Measurements from ENCODE around the gene APOA5. TPM values are rescaled to one million over a fixed set of nuclear protein-coding genes. Genes with fewer than 3 reads are reported as not detected.

APOA5 gene
- total and polyA plus RNA-seq, 9 of the 15 experiments (the other 6 are each of a cell fraction or from before 2014, with no cell fraction given): not detected

DNA sequence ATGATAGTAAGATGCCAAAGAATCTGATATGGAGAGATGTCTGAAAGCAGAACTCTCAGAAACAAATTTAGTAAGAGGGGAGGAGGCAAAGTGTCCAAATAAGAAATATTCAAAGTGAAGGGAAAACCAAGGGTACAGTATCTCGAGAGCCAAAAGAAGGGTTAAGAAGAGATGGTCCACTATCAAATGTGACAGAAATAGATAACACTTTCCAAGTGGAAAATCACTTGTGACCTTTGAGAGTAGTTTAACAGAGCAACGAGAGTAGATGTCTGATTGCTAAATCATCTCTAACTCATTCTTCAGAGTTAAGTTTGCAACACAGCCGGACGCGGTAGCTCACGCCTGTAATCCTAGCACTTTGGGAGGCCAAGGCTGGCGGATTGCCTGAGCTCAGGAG is 14.6 kb downstream of the APOA5 start (continued):
- TF ChIP-seq RHOXF2B (CRISPR knock-in tag; conservative IDR thresholded peaks at IDR 0.05) (no peak), SP2 (IDR thresholded peaks at IDR 0.05; ENCODE audit: extremely low read depth, low read depth, low read length, poor library complexity, severe bottlenecking) (no peak), EGR1 (conservative IDR thresholded peaks at IDR 0.05) (no peak), ZFP36 (IDR thresholded peaks at IDR 0.05; ENCODE audit: low read depth, low read length, partially characterized antibody) (no peak), ZNF431 (CRISPR knock-in tag; IDR thresholded peaks at IDR 0.05) (no peak), CBX8 (IDR thresholded peaks at IDR 0.05; ENCODE audit: borderline replicate concordance, extremely low read depth, low read depth, low read length, poor library complexity, severe bottlenecking) (no peak), CBX5 (IDR thresholded peaks at IDR 0.05; ENCODE audit: borderline replicate concordance, low read depth) (no peak), NFIX (CRISPR knock-in tag; IDR thresholded peaks at IDR 0.05; ENCODE audit: low read depth) (no peak), ZNF780A (CRISPR knock-in tag; IDR thresholded peaks at IDR 0.05) (no peak), ZNF77 (CRISPR knock-in tag; IDR thresholded peaks at IDR 0.05) (no peak), TAF9B (IDR thresholded peaks at IDR 0.05; ENCODE audit: partially characterized antibody) (no peak), EWSR1 (IDR thresholded peaks at IDR 0.05; ENCODE audit: borderline replicate concordance, low read depth, partially characterized antibody) (no peak), CBFA2T2 (conservative IDR thresholded peaks at IDR 0.05) (peak; percentile 63)
- TF ChIP-seq, protein P1, sequence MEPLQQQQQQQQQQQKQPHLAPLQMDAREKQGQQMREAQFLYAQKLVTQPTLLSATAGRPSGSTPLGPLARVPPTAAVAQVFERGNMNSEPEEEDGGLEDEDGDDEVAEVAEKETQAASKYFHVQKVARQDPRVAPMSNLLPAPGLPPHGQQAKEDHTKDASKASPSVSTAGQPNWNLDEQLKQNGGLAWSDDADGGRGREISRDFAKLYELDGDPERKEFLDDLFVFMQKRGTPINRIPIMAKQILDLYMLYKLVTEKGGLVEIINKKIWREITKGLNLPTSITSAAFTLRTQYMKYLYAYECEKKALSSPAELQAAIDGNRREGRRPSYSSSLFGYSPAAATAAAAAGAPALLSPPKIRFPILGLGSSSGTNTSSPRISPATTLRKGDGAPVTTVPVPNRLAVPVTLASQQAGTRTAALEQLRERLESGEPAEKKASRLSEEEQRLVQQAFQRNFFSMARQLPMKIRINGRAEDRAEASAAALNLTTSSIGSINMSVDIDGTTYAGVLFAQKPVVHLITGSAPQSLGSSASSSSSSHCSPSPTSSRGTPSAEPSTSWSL (CRISPR knock-in tag; IDR thresholded peaks at IDR 0.05; ENCODE audit: borderline replicate concordance): no peak
- TF ChIP-seq, protein P2, sequence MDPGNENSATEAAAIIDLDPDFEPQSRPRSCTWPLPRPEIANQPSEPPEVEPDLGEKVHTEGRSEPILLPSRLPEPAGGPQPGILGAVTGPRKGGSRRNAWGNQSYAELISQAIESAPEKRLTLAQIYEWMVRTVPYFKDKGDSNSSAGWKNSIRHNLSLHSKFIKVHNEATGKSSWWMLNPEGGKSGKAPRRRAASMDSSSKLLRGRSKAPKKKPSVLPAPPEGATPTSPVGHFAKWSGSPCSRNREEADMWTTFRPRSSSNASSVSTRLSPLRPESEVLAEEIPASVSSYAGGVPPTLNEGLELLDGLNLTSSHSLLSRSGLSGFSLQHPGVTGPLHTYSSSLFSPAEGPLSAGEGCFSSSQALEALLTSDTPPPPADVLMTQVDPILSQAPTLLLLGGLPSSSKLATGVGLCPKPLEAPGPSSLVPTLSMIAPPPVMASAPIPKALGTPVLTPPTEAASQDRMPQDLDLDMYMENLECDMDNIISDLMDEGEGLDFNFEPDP (CRISPR knock-in tag; IDR thresholded peaks at IDR 0.05): no peak
- TF ChIP-seq, protein P3, sequence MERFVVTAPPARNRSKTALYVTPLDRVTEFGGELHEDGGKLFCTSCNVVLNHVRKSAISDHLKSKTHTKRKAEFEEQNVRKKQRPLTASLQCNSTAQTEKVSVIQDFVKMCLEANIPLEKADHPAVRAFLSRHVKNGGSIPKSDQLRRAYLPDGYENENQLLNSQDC (CRISPR knock-in tag; IDR thresholded peaks at IDR 0.05): no peak
- TF ChIP-seq, protein P4, sequence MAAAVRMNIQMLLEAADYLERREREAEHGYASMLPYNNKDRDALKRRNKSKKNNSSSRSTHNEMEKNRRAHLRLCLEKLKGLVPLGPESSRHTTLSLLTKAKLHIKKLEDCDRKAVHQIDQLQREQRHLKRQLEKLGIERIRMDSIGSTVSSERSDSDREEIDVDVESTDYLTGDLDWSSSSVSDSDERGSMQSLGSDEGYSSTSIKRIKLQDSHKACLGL (CRISPR knock-in tag; IDR thresholded peaks at IDR 0.05; ENCODE audit: borderline replicate concordance, poor library complexity, severe bottlenecking): no peak
- TF ChIP-seq, protein P5, sequence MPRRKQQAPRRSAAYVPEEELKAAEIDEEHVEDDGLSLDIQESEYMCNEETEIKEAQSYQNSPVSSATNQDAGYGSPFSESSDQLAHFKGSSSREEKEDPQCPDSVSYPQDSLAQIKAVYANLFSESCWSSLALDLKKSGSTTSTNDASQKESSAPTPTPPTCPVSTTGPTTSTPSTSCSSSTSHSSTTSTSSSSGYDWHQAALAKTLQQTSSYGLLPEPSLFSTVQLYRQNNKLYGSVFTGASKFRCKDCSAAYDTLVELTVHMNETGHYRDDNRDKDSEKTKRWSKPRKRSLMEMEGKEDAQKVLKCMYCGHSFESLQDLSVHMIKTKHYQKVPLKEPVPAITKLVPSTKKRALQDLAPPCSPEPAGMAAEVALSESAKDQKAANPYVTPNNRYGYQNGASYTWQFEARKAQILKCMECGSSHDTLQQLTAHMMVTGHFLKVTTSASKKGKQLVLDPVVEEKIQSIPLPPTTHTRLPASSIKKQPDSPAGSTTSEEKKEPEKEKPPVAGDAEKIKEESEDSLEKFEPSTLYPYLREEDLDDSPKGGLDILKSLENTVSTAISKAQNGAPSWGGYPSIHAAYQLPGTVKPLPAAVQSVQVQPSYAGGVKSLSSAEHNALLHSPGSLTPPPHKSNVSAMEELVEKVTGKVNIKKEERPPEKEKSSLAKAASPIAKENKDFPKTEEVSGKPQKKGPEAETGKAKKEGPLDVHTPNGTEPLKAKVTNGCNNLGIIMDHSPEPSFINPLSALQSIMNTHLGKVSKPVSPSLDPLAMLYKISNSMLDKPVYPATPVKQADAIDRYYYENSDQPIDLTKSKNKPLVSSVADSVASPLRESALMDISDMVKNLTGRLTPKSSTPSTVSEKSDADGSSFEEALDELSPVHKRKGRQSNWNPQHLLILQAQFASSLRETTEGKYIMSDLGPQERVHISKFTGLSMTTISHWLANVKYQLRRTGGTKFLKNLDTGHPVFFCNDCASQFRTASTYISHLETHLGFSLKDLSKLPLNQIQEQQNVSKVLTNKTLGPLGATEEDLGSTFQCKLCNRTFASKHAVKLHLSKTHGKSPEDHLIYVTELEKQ (CRISPR knock-in tag; IDR thresholded peaks at IDR 0.05): no peak
- TF ChIP-seq, protein P6, sequence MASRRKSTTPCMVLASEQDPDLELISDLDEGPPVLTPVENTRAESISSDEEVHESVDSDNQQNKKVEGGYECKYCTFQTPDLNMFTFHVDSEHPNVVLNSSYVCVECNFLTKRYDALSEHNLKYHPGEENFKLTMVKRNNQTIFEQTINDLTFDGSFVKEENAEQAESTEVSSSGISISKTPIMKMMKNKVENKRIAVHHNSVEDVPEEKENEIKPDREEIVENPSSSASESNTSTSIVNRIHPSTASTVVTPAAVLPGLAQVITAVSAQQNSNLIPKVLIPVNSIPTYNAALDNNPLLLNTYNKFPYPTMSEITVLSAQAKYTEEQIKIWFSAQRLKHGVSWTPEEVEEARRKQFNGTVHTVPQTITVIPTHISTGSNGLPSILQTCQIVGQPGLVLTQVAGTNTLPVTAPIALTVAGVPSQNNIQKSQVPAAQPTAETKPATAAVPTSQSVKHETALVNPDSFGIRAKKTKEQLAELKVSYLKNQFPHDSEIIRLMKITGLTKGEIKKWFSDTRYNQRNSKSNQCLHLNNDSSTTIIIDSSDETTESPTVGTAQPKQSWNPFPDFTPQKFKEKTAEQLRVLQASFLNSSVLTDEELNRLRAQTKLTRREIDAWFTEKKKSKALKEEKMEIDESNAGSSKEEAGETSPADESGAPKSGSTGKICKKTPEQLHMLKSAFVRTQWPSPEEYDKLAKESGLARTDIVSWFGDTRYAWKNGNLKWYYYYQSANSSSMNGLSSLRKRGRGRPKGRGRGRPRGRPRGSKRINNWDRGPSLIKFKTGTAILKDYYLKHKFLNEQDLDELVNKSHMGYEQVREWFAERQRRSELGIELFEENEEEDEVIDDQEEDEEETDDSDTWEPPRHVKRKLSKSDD (conservative IDR thresholded peaks at IDR 0.05; ENCODE audit: low read length): no peak

Data from K562 (cell line).